HCT116 (cell line): ENCODE measurements around the gene PTPRA. TPM values are rescaled to one million over a fixed set of nuclear protein-coding genes. Genes with fewer than 3 reads are reported as not detected.
A peak's percentile ranks its signal among the peaks of the same experiment; 100 is the strongest.

Source experiments
- ATAC-seq: fragments of 200-7000 bp; cut with Tn5 transposase; 2 replicates; pipeline ENCODE4 v1.9.1; 2020; ENCODE audit warnings: mild to moderate bottlenecking, moderate library complexity
- BruUV-seq: library from RNA; stranded (reverse); fragments of 400-500 nt; replicated peaks from 2 replicates; lab custom pipeline; 2021; lab: Mats Ljungman, UMichigan
- CTCF ChIA-PET: fragments of 300-600 bp; sonication (Branson Sonifier 250); formaldehyde crosslinking; loops from one replicate; lab custom pipeline; 2021; ENCODE audit warnings: antibody characterized with exemption; lab: Charles Lee
- POLR2A ChIA-PET: fragments of 300-600, 350-600 bp; sonication (Branson Sonifier 250); formaldehyde crosslinking; loops from one replicate; lab custom pipeline; 2021; ENCODE audit warnings: antibody characterized with exemption; lab: Charles Lee
- RAD21 ChIA-PET, 2 experiments: fragments of 300-600 bp; sonication (Branson Sonifier 250); formaldehyde crosslinking; loops; one replicate each; lab custom pipeline; 2023; ENCODE audit warnings: low total read pairs in 2 of 2; ENCODE audit not compliant: uncharacterized antibody in 2 of 2, unreplicated experiment in 2 of 2, low non-redundant PET in 1 of 2; lab: Charles Lee
- DNase-seq: peaks from one replicate; pipeline ENCODE4 v3.0.0-alpha.2; 2010; ENCODE audit warnings: low read depth, low spot score
- H2AFZ ChIP-seq: fragments of 200-600 bp; shearing (Covaris generic), sonication (generic); 2 replicates; pipeline ENCODE4 v1.6.1; 2017; ENCODE audit warnings: low read depth, mixed run types, mixed read lengths, antibody characterized with exemption, low read length; ENCODE audit not compliant: poor library complexity, severe bottlenecking
- H3K27ac ChIP-seq: 2 replicates; pipeline ENCODE4 v1.5.1; 2012; ENCODE audit warnings: low read depth, low read length
- H3K27me3 ChIP-seq: fragments of 200-600 bp; sonication (generic); 2 replicates; pipeline ENCODE4 v1.6.1; 2016; ENCODE audit warnings: mixed run types, low read length, mixed read lengths; ENCODE audit not compliant: insufficient read depth
- H3K36me3 ChIP-seq, 2 experiments: fragments of 200-500 bp in 1 of 2; fragments of 200-600 bp in 1 of 2; sonication (Bioruptor generic) in 1 of 2; sonication (generic) in 1 of 2; 2 replicates each; pipeline versions ENCODE4 v1.5.1 to v1.6.1; 2014 to 2016; ENCODE audit warnings: low read length in 2 of 2, inconsistent platforms in 1 of 2, mixed read lengths in 1 of 2, mixed run types in 1 of 2; ENCODE audit not compliant: insufficient read depth in 2 of 2, control insufficient read depth in 1 of 2
- H3K4me1 ChIP-seq, 2 experiments: fragments of 200-600 bp in 1 of 2; sonication (generic) in 1 of 2; 2 replicates each; pipeline versions ENCODE4 v1.5.1 to v1.6.1; 2012 to 2017; ENCODE audit warnings: low read length in 2 of 2, inconsistent platforms in 1 of 2, mild to moderate bottlenecking in 1 of 2, mixed read lengths in 1 of 2, mixed run types in 1 of 2, moderate library complexity in 1 of 2; ENCODE audit not compliant: insufficient read depth in 2 of 2, control insufficient read depth in 1 of 2
- H3K4me2 ChIP-seq: fragments of 200-600 bp; sonication (generic); 2 replicates; pipeline ENCODE4 v1.6.1; 2017; ENCODE audit warnings: mixed run types, low read length, mixed read lengths
- H3K4me3 ChIP-seq, 2 experiments: fragments of 200-600 bp in 1 of 2; sonication (generic) in 1 of 2; replicated peaks in 1 of 2; 2 replicates each; pipeline ENCODE4 v1.5.1; 2011 to 2016; ENCODE audit warnings: low read length in 2 of 2, control low read depth in 1 of 2, low read depth in 1 of 2, mild to moderate bottlenecking in 1 of 2, mixed read lengths in 1 of 2, mixed run types in 1 of 2
- H3K79me2 ChIP-seq: fragments of 200-600 bp; sonication (generic); 2 replicates; pipeline ENCODE4 v1.6.1; 2017; ENCODE audit warnings: mild to moderate bottlenecking, mixed run types, low read length, moderate library complexity, mixed read lengths; ENCODE audit not compliant: insufficient read depth
- H3K9ac ChIP-seq: fragments of 200-600 bp; sonication (generic); 2 replicates; pipeline ENCODE4 v1.6.1; 2016; ENCODE audit warnings: low read length, mixed read lengths
- H3K9me2 ChIP-seq: fragments of 200-600 bp; sonication (generic), shearing (Covaris generic); 2 replicates; pipeline ENCODE4 v1.6.1; 2017; ENCODE audit warnings: mixed run types, mild to moderate bottlenecking, moderate library complexity; ENCODE audit not compliant: insufficient read depth
- H3K9me3 ChIP-seq, 2 experiments: fragments of 200-500 bp in 1 of 2; fragments of 200-600 bp in 1 of 2; sonication (Bioruptor generic) in 1 of 2; sonication (generic) in 1 of 2; 2 replicates each; pipeline ENCODE4 v1.6.1; 2014 to 2017; ENCODE audit warnings: low read length in 2 of 2, mixed read lengths in 2 of 2, inconsistent platforms in 1 of 2, low read depth in 1 of 2, mild to moderate bottlenecking in 1 of 2, mixed run types in 1 of 2, moderate library complexity in 1 of 2; ENCODE audit not compliant: control insufficient read depth in 1 of 2, insufficient read depth in 1 of 2
- H4K20me1 ChIP-seq: fragments of 200-600 bp; sonication (generic), shearing (Covaris generic); 2 replicates; pipeline ENCODE4 v1.6.1; 2017; ENCODE audit warnings: mixed run types, mild to moderate bottlenecking, moderate library complexity; ENCODE audit not compliant: insufficient read depth
- CBX3 ChIP-seq: IDR thresholded peaks from 2 replicates; pipeline ENCODE4 v1.6.1; 2012; ENCODE audit warnings: low read depth
- CEBPB ChIP-seq: IDR thresholded peaks from 2 replicates; pipeline ENCODE4 v1.6.1; 2012; ENCODE audit warnings: low read depth
- EZH2 ChIP-seq: fragments of 200-600 bp; sonication (generic); IDR thresholded peaks from 2 replicates; pipeline ENCODE4 v1.6.1; 2017; ENCODE audit warnings: antibody characterized with exemption, mixed run types
- SP1 ChIP-seq: IDR thresholded peaks from 2 replicates; pipeline ENCODE4 v1.6.1; 2012; ENCODE audit warnings: low read depth
- SRF ChIP-seq: IDR thresholded peaks from 2 replicates; pipeline ENCODE4 v1.6.1; 2012; ENCODE audit warnings: low read depth
- TCF7L2 ChIP-seq: IDR thresholded peaks from 2 replicates; pipeline ENCODE4 v1.7.0; 2011; ENCODE audit warnings: borderline replicate concordance, inconsistent platforms; ENCODE audit not compliant: insufficient read depth, insufficient read length; ENCODE audit errors: extremely low read depth
- ZNF274 ChIP-seq: fragments of 200-500 bp; sonication (Bioruptor generic); IDR thresholded peaks from 2 replicates; pipeline ENCODE4 v1.6.1; 2014; ENCODE audit warnings: mild to moderate bottlenecking, low read depth, low read length, inconsistent platforms
- intact Hi-C: fragments of 100-400 bp; cut with micrococcal nuclease; formaldehyde crosslinking; loops from 2 replicates; pipeline ENCODE4 v1.10.0; 2022
- total RNA-seq: library from RNA; stranded (reverse); gene quantifications from one replicate; pipeline ENCODE4 v1.2.1, GENCODE V29; 2021; ENCODE audit not compliant: unreplicated experiment
- TF ChIP-seq, protein P1 (sequence below): IDR thresholded peaks from 2 replicates; pipeline ENCODE4 v1.6.1; 2012
- TF ChIP-seq, protein P2 (sequence below), 3 experiments: fragments of 200-600 bp in 1 of 3; sonication (generic) in 1 of 3; IDR thresholded peaks in 2 of 3; conservative IDR thresholded peaks in 1 of 3; 2 replicates each; pipeline ENCODE4 v1.5.1; 2012 to 2017; ENCODE audit warnings: low read depth in 2 of 3, low read length in 2 of 3, antibody characterized with exemption in 1 of 3, borderline replicate concordance in 1 of 3, control low read depth in 1 of 3, mild to moderate bottlenecking in 1 of 3, mixed read lengths in 1 of 3, mixed run types in 1 of 3, moderate library complexity in 1 of 3; ENCODE audit not compliant: insufficient read depth in 1 of 3

The PTPRA gene
- total RNA-seq, 1 experiment from 2014 or later, result 44.6 TPM

DNA sequence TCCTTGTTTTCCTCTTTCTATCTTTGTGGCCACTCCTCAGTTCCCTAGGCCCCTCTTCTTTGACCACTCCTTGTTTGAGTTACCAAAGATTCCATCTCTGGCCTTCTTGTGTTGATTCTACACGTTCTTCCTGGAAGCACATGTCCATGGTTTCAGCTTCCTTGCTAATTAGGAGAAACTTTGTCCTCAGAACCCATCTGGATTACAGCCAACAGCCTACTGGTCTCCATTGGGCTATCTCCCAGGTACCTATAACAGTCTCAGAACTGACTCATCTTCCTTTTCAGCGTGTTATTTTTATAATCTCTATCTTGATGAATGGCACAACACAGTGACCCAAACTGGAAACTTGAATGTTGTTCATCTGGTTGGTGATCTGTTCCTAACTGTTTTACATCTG is 17.5 kb downstream of the PTPRA start:
- ChIA-PET CTCF (no interaction called here), POLR2A (no interaction called here), RAD21 (no interaction called here)
- no peak overlapping the region for H3K4me3 ChIP-seq
- no peaks in the 10 kb centered on the region for H3K9me2 ChIP-seq
- H3K27me3 ChIP-seq, result no peaks in the 10 kb centered on the region
- H3K9ac ChIP-seq, result no peak overlapping the region
- no peaks in the 10 kb centered on the region for H3K36me3 ChIP-seq
- peaks cover 95% of the 10 kb centered on the region for H3K79me2 ChIP-seq
- no peaks in the 10 kb centered on the region; a peak in 1 of 4 replicates for H3K9me3 ChIP-seq
- TF ChIP-seq SP1, result no peak
- TF ChIP-seq, protein P1, sequence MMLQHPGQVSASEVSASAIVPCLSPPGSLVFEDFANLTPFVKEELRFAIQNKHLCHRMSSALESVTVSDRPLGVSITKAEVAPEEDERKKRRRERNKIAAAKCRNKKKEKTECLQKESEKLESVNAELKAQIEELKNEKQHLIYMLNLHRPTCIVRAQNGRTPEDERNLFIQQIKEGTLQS, result no peak
- no peak for TF ChIP-seq CBX3
- TF ChIP-seq, protein P2, sequence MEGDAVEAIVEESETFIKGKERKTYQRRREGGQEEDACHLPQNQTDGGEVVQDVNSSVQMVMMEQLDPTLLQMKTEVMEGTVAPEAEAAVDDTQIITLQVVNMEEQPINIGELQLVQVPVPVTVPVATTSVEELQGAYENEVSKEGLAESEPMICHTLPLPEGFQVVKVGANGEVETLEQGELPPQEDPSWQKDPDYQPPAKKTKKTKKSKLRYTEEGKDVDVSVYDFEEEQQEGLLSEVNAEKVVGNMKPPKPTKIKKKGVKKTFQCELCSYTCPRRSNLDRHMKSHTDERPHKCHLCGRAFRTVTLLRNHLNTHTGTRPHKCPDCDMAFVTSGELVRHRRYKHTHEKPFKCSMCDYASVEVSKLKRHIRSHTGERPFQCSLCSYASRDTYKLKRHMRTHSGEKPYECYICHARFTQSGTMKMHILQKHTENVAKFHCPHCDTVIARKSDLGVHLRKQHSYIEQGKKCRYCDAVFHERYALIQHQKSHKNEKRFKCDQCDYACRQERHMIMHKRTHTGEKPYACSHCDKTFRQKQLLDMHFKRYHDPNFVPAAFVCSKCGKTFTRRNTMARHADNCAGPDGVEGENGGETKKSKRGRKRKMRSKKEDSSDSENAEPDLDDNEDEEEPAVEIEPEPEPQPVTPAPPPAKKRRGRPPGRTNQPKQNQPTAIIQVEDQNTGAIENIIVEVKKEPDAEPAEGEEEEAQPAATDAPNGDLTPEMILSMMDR (IDR thresholded peaks at IDR 0.05 in 2 of 3, conservative IDR thresholded peaks at IDR 0.05 in 1 of 3; ENCODE audit: borderline replicate concordance in 1 of 3, insufficient read depth in 1 of 3, low read depth in 2 of 3, low read length in 2 of 3), result no peak
- TF ChIP-seq EZH2, result no peak
- TF ChIP-seq SRF, result no peak
- TF ChIP-seq CEBPB, result no peak
- TF ChIP-seq ZNF274, result no peak
- TF ChIP-seq TCF7L2, result no peak
- DNase-seq (no peak), ATAC-seq (no peak)
- no peak overlapping the region for H3K27ac ChIP-seq
- H3K4me1 ChIP-seq, result peaks cover 0 to 15% of the 10 kb centered on the region in 2 experiments; a peak in 2 of 4 replicates
- H3K4me2 ChIP-seq, result 0 out of 2 replicates have a peak overlapping the region, but pooled peaks have one; percentile 20
- BruUV-seq, result no TSS peak
- H4K20me1 ChIP-seq, result no peaks in the 10 kb centered on the region
- intact Hi-C loops, result no loop called here
- H2AFZ ChIP-seq, result no peak overlapping the region
